ENCODE results near the gene SF3A1. TPM values are rescaled to one million over a fixed set of nuclear protein-coding genes. Genes with fewer than 3 reads are reported as not detected.

Gene SF3A1
- total and polyA plus RNA-seq, 2 of the 8 experiments (the other 6 are each of a cell fraction or from before 2014, with no cell fraction given): 27.8 to 285 TPM

- Histone ChIP-seq H3K36me3 (ENCODE audit: control insufficient read depth in 2 of 4, insufficient read depth in 4 of 4, low read length in 3 of 4) (no peaks in the 10 kb centered on the region), H4K5ac (ENCODE audit: insufficient read length, low read depth, low read length) (no peak overlapping the region), H3K9me3 (ENCODE audit: insufficient read depth in 2 of 2, low read depth in 1 of 2, low read length in 1 of 2) (no peaks in the 10 kb centered on the region), H3K4me2 (ENCODE audit: insufficient read depth in 1 of 2, low read depth in 2 of 2, low read length in 2 of 2) (no peak overlapping the region), H4K91ac (replicated peaks; ENCODE audit: insufficient read length, low read length) (no peak overlapping the region), H2BK5ac (ENCODE audit: low read depth, low read length) (no peak overlapping the region), H3K23me2 (ENCODE audit: low read depth, low read length) (peaks cover 5% of the 10 kb centered on the region; the same call in 1 of the 2 replicates), H2BK120ac (replicated peaks; ENCODE audit: low read depth, low read length) (no peak overlapping the region), H2AFZ (ENCODE audit: low read length) (no peak overlapping the region), H2AK5ac (ENCODE audit: low read depth, low read length) (no peak overlapping the region), H3K4ac (replicated peaks; ENCODE audit: insufficient read length, low read depth, low read length) (no peak overlapping the region), H2BK12ac (ENCODE audit: low read depth, low read length) (no peak overlapping the region), H2BK20ac (ENCODE audit: low read length) (no peak overlapping the region), H3K14ac (ENCODE audit: insufficient read length) (no peak overlapping the region), H3K79me1 (ENCODE audit: low read depth, low read length) (no peaks in the 10 kb centered on the region), H3K79me2 (ENCODE audit: control insufficient read depth in 1 of 2, insufficient read depth in 2 of 2, low read length in 2 of 2) (no peaks in the 10 kb centered on the region), H3K18ac (ENCODE audit: extremely low read depth, low read length) (no peak overlapping the region), H3K4me3 (ENCODE audit: extremely low read depth in 1 of 4, insufficient read depth in 2 of 4, low read depth in 3 of 4, low read length in 4 of 4) (no peak overlapping the region), H2BK15ac (ENCODE audit: low read length) (no peak overlapping the region), H3K27me3 (replicated peaks in 1 of 4; ENCODE audit: control insufficient read depth in 3 of 4, extremely low read depth in 1 of 4, insufficient read depth in 3 of 4, low read length in 3 of 4) (no peaks in the 10 kb centered on the region), H3K23ac (ENCODE audit: insufficient read length) (no peak overlapping the region), H4K8ac (ENCODE audit: extremely low read depth, insufficient read depth, low read length) (no peak overlapping the region), H4K20me1 (replicated peaks in 1 of 2; ENCODE audit: control insufficient read depth in 1 of 2, insufficient read depth in 2 of 2, low read length in 2 of 2) (no peaks in the 10 kb centered on the region), H3K56ac (replicated peaks; ENCODE audit: insufficient read length, low read depth, low read length) (no peak overlapping the region), H3K27ac (ENCODE audit: low read depth, low read length) (no peak overlapping the region), H3K9ac (replicated peaks in 1 of 4; ENCODE audit: extremely low read depth in 1 of 4, low read depth in 3 of 4, low read length in 3 of 4) (no peak overlapping the region), H3K4me1 (replicated peaks in 1 of 4; ENCODE audit: control insufficient read depth in 3 of 4, insufficient read depth in 4 of 4, low read length in 3 of 4) (peaks cover 0 to 10% (median 7%) of the 10 kb centered on the region in 4 experiments; a peak in 6 of 7 replicates)
- 86% methylated on average over 9 of the region's 9 CpGs; no CpG with 5 or more reads in 1 of the 2 experiments for WGBS, 2 experiments (ENCODE audit: extremely low coverage in 1 of 2, insufficient coverage in 1 of 2, insufficient read length in 1 of 2, insufficient replicate concordance in 2 of 2, low coverage in 1 of 2, low lambda C conversion rate in 2 of 2, missing lambda C conversion rate in 1 of 2)
- FAIRE-seq (no peak), DNase-seq (ENCODE audit: low read depth in 1 of 2, low spot score in 2 of 2) (no peak)
- ChIA-PET CTCF (ENCODE audit: partially characterized antibody) (interaction anchor here (5.7 kb wide), 1 partner anchor 34 kb away, joined by 26 read pairs; the partner anchor contains the start of gene TBC1D10A), POLR2A (ENCODE audit: partially characterized antibody) (no interaction called here)
- TF ChIP-seq NRF1 (IDR thresholded peaks at IDR 0.05; ENCODE audit: low read depth, low read length) (no peak), RBBP5 (IDR thresholded peaks at IDR 0.05; ENCODE audit: borderline replicate concordance, low read depth, low read length) (no peak), SIRT6 (IDR thresholded peaks at IDR 0.05; ENCODE audit: low read length) (no peak), SUZ12 (IDR thresholded peaks at IDR 0.05; ENCODE audit: low read length) (no peak), TCF12 (IDR thresholded peaks at IDR 0.05; ENCODE audit: low read depth, low read length) (no peak), GTF2F1 (IDR thresholded peaks at IDR 0.05; ENCODE audit: borderline replicate concordance, low read depth, low read length) (no peak), SRF (IDR thresholded peaks at IDR 0.05; ENCODE audit: low read depth, low read length) (no peak), CBX5 (IDR thresholded peaks at IDR 0.05; ENCODE audit: low read depth, low read length) (no peak), CTCF (IDR thresholded peaks at IDR 0.05; ENCODE audit: control extremely low read depth in 1 of 3, insufficient read depth in 1 of 3, low read depth in 1 of 3, low read length in 3 of 3) (no peak), GABPA (IDR thresholded peaks at IDR 0.05; ENCODE audit: borderline replicate concordance, insufficient read depth, low read length) (no peak), CTBP2 (IDR thresholded peaks at IDR 0.05; ENCODE audit: borderline replicate concordance, insufficient read depth, insufficient read length, low read length) (no peak), POLR2AphosphoS5 (IDR thresholded peaks at IDR 0.05; ENCODE audit: low read depth, low read length) (no peak)
These were observed 62.6 kb downstream of the SF3A1 start for GRCh38 chr22:30294066-30294465.
